Neural cell (in vitro differentiated cells): Measurements from ENCODE around the gene ANKS1A.

Experiments used
- EP300 ChIP-seq: fragments of 450-650 bp; conservative IDR thresholded peaks from 2 replicates; pipeline ENCODE4 v1.6.1; 2014; ENCODE audit warnings: antibody characterized with exemption, mild to moderate bottlenecking, moderate library complexity; ENCODE audit not compliant: poor library complexity, severe bottlenecking
- EZH2 ChIP-seq: fragments of 200-600, 300-800 bp; shearing (Covaris generic), sonication (generic); IDR thresholded peaks from 2 replicates; pipeline ENCODE4 v1.6.1; 2014; ENCODE audit warnings: antibody characterized with exemption, low read length, borderline replicate concordance, mild to moderate bottlenecking; ENCODE audit not compliant: insufficient read depth, poor library complexity, severe bottlenecking
- POLR2AphosphoS5 ChIP-seq: IDR thresholded peaks from 2 replicates; pipeline ENCODE4 v1.6.1; 2012
- RAD21 ChIP-seq: fragments of 450-650 bp; conservative IDR thresholded peaks from 2 replicates; pipeline ENCODE4 v1.6.1; 2014; ENCODE audit warnings: antibody characterized with exemption, mild to moderate bottlenecking, moderate library complexity
- SMC3 ChIP-seq: fragments of 450-650 bp; conservative IDR thresholded peaks from 2 replicates; pipeline ENCODE4 v1.6.1; 2014; ENCODE audit warnings: antibody characterized with exemption, mild to moderate bottlenecking, moderate library complexity; ENCODE audit not compliant: poor library complexity
- TF ChIP-seq, protein P1 (sequence below): fragments of 450-650 bp; IDR thresholded peaks from 2 replicates; pipeline ENCODE4 v1.5.1; 2014; ENCODE audit warnings: antibody characterized with exemption, mild to moderate bottlenecking, moderate library complexity; ENCODE audit not compliant: poor library complexity, severe bottlenecking

DNA sequence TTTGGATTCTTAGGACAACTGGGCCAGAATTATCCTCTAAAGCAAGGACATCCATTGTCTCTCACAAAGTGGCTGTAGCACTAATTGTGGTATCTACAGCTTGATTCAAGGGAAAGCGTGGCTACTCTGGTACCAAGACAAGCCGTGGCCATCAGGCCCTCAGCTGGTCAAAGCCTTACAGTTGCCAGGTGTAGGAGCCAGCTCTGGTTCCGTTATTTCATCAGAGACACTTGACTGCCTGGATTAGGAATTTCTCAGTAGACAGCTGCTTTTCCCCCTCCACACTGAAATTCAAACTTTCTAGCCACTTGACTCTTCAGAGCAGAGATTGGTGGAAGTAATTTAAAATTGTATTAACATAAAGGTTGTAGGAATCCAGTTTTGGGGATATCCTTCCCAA is 104.2 kb downstream of the ANKS1A start:
- TF ChIP-seq POLR2AphosphoS5: no peak
- TF ChIP-seq, protein P1, sequence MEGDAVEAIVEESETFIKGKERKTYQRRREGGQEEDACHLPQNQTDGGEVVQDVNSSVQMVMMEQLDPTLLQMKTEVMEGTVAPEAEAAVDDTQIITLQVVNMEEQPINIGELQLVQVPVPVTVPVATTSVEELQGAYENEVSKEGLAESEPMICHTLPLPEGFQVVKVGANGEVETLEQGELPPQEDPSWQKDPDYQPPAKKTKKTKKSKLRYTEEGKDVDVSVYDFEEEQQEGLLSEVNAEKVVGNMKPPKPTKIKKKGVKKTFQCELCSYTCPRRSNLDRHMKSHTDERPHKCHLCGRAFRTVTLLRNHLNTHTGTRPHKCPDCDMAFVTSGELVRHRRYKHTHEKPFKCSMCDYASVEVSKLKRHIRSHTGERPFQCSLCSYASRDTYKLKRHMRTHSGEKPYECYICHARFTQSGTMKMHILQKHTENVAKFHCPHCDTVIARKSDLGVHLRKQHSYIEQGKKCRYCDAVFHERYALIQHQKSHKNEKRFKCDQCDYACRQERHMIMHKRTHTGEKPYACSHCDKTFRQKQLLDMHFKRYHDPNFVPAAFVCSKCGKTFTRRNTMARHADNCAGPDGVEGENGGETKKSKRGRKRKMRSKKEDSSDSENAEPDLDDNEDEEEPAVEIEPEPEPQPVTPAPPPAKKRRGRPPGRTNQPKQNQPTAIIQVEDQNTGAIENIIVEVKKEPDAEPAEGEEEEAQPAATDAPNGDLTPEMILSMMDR: no peak
- TF ChIP-seq SMC3: no peak
- TF ChIP-seq EZH2: no peak
- no peak for TF ChIP-seq EP300
- TF ChIP-seq RAD21: no peak
